Activated T-helper 1 cell treated with anti-CD3 and anti-CD28 coated beads, Interleukin-2, amount 50 U/mL, for 16 hours (primary cell): ENCODE data around the gene ZDHHC12.
A peak's percentile ranks its signal among the peaks of the same experiment; 100 is the strongest.

Experiments used
- DNase-seq, 2 donors: peaks; one replicate each; pipeline ENCODE4 v3.0.0-alpha.2; 2020; ENCODE audit warnings: low read depth in 1 of 2, low spot score in 1 of 2

The ZDHHC12 gene, protein sequence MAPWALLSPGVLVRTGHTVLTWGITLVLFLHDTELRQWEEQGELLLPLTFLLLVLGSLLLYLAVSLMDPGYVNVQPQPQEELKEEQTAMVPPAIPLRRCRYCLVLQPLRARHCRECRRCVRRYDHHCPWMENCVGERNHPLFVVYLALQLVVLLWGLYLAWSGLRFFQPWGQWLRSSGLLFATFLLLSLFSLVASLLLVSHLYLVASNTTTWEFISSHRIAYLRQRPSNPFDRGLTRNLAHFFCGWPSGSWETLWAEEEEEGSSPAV

DNA sequence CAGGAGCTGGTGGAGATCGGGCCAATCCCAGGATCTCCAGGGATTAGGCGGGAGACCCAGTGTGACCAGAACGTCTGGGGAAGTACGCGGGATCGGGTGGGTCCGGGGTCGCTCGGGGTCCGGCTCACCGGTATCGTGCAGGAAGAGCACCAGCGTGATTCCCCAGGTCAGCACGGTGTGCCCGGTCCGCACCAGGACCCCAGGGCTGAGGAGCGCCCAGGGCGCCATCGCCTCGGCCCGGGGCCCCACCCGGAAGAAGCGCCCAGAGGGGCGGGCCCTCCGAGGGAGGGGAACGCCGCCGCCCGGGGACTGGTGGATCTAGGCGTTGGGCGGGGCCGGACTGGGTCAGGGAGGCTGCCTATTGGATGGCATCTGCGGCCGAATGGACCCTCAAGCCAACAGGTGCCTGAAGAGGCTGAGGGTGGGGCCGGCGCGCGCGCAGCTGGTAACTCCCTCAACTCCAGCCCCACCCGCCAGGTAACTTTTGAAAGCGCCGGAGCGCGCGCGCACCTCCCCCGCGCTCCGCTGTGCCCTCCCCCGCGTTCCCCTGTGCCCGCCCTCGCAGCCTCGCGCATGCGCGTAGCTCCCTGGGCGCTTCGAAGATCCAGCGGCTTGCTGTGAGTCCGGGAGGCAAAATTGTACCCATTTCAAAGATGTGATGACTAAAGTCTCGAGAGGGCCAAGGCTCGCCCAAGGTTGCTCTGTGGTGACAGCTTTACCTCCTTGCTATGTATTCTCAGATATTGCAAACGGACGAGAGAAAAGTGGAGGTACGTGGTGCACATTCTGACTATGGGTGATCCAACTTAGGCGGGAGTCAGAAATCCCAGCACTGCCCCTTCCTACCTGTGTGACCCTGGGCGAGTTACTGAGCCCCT lies at the start of gene ZDHHC12:
ZDHHC12 (minus strand) TSS at position 262 of the 878 bp plus-strand sequence; CDS start at position 228, 34 bp downstream.
- DNase-seq: peak; percentile 97 to 98

DNA sequence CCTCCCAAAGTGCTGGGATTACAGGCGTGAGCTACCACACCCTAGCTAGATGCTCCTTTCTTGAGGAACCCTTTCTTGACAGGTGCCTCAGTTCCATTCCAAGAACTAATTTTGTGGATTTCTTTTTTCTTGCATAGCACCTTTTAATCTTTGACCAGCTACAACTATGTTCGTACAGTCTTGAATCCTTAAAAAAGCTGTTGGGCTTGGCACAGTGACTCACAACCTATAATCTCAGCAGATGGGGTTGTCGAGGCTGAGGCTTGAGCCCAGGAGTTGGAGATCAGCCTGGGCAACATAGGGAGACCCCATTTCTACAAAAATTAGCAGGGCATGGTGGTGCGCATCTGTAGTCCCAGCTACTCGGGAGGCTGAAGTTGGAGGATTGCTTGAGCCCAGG lies 49.1 kb upstream of the ZDHHC12 start:
- DNase-seq: no peak

DNA sequence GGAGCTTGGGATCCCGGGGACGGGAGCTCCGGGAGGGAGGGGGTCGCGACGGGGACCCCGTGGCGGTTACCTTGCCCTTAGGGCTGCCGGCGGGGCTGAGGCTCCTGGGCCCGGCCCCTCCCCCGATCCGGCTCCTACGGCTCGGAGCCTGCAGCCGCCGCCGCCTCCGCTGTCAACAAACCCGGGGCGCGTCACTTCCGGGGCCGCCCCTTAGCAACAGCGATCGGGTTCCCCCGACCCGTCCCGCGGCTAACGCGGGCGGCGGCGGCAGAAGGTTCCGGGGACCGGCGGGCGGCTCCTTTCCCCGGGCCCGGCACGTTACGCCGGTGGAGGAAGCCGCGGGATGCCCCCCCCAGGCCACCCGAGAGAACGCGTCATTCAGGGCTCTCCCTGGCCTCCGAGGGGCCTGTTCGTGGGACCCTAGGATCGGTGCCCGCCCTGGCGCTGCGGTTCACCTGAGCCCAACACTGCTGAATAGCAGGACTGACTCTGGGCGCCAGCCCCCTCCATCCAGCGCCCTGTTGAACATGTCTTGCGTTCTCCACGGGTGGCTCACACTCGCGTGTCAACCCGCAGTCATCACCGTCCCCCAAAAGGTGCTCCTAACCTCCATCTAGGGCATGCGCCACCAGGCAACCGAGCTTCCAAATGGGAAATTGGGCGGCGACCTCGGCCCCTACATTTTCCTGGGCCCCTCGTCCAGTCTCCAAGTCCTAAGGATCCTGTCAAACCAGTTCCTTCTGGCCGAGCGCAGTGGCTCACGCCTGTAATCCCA lies 48.0 kb upstream of the ZDHHC12 start, which contains the start of gene ZER1:
ZER1 (minus strand) TSS at position 183 of the 775 bp plus-strand sequence. CDS start 16,362 bp downstream, outside the sequence.
- peak; percentile 90 to 91 for DNase-seq

DNA sequence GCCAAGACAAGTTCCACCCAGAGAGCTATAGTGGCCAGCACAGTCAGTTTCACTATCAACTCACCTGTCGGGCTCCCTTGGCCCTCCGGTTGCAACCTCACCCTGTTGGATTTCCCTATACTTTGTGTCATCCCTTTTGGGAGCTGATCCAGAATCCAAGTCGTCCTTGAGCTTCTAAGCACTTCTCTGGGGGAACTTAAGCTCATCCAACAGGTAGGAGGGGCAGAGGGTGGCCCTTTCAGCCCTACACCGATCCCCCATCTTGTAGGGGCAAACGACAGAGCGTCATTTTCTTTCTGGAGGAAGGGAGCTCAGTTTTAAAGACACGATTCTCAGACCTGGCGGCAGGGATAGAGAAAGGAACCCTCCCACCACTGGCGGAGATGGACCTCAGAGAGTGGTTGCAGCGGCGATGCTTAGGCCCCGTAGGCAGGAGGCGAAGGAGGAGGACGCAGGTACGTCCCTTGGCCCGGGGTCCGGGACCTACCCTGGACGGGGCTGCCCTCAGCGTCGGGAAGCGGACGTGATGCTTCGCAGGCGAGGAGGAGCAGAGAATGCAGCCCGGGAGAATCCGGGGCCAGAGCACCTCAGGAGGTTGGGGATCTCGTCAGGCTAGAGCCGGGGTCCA lies 47.3 kb upstream of the ZDHHC12 start:
- DNase-seq: peak in 1 of 2 donors; percentile 7

DNA sequence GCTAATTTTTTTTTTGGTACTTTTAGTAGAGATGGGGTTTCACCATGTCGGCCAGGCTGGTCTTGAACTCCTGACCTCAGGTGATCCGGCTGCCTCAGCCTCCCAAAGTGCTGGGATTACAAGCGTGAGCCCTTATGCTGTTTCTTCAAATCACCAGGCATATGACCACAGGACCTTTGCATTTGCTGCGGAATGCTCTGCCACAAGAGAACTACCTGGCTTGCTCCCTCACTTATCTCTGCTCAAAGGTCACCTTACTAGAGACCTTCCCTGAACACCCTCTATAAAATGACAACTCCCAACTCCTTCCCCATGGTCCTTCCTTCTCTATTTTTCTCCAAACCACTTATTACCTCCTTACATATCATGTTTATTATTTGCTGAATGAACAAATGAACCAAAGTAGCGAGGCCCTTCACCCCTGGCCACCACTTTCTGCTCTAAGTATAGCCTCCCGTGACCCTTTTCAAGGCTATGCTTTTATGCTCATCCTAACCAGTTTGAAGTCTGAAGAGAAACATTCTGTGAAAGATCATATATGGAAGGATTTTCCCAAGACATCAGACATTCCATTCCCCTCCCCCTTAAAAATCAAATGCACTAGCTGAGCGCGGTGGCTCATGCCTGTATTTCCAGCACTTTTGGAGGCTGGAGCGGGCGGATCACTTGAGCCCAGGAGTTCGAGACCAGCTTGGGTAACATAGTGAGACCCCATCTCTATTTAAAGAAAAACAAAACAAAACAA lies 46.5 kb upstream of the ZDHHC12 start:
- DNase-seq: no peak

DNA sequence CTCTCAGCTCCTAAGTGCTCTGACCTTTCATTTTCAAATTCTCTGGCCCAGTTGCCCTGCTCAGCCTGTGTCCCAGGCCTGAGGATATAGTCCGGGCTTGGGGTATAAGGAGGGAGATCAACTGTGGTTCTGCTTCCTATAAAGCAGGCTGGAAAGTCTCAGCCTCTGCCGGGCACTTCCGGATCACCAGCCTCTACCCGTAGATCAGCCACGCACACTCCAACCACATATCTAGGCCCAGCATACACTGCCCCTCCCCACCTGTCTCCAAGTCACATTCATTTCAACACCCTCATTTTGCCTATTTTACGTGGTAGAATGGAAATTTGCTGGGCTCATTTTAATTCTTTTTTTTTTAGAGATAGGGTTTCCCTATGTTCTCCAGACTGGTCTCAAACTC lies 44.7 kb upstream of the ZDHHC12 start:
- no peak for DNase-seq

DNA sequence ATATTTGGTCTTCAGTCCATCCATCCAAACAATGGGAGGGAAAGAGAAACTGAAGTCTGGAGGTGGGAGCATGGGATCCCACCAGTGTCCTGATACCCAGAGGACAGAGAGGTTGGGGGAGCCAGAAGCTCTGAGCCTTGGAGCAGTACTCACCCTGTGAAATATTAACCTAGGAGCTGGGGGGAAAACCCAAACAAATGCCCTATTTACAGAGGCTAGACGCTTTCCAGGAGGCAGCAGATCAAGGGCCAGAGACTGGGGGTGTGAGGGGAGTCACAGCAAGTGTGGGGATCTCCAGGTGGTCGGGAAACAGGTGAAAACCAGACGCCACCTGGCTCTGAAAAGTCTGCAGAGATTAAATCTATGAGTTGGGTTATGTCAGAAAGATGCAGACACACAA lies 41.6 kb upstream of the ZDHHC12 start:
- DNase-seq: no peak

DNA sequence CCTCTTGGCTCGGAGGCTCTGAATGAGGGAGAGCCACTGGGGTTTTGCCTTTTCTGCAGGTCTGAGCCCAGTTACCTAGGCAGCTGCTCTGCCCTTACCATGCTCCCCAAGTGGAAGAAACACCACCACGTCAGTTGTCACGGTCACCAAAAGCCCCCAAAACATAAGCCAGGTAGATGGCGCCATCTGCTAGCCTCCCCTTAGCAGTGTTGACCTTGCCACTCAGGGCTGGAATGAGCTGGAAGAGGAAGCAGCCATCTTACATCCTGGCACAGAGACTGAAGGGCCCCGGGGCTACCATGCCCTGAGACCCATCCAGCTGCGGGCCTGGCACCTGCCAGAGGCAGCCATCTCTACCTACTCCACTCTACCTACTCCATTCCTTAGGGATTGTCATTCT lies 40.4 kb upstream of the ZDHHC12 start:
- DNase-seq: no peak

DNA sequence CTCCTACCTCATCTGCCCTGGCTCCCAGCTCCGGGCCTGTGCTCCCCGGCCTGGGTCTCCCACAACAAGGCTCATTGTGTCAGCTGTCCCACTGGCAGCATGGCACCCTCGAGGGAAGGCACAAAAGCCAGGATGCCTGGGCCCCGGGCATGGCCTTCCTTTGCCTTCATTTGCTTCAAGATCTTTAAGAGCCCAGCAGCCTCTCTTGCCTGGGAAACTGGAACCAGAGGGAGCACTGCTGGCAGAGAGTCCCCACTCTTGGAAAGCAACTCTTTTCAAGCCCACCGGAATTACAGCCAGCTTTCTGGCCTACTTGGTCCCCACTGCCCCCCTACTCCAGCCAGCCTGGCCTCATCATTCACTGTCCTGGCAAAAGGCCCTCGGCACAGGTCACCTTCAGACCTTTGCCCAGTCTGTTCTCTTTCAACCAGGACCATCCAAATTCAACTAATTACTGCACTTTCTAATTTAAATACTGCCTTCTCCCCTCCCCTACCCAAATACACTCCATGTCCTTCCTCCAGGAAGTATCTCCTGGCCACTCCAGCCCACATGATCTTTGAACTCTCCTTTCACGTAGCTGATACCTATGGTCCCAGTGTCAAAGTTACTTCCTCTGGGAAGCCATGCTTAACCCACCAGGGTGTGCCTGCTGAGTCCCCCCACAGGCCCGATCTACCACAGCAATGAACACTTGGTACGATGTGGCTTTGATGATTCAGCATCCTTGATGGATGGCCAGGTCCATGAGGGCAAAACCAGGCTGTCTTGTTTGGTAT lies 38.9 kb upstream of the ZDHHC12 start:
- no peak for DNase-seq

DNA sequence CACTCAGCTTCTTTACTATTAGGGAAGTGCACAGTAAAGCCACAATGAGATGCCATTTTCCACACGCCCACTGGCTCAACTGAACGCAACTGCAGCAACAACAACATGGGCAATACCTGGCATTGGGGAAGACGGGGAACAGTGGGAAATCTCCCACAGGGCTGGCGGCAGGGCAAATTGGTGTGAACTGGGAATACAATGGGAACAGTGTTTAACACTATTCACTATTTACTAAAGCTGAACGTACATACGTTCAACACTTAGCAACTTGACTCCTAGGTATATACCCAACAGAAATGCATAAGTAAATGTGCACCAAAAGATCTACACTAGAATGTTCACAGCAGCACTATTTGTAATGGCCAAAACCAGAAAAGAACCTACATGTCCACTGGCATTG lies 33.7 kb upstream of the ZDHHC12 start:
- DNase-seq: no peak

DNA sequence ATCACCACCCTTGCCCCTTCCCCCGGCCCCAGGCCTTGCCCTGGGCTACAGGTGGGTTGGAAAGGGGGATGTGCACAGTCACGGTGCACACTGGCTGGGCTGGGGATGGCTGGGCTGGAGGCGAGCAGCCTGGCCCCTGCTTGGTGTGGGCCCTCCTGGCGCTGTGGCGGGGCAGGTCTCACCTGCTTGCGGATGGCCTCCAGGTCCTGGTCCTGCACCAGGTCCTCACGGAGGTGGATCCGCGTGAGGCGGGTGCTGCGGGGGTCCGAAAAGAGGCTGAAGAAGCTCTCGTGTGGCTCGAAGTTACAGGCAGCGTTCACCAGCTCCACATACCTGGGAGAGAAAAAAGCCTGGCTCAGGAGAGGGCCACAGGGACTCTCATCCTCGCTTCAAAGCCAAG lies 29.7 kb upstream of the ZDHHC12 start:
- DNase-seq: no peak

DNA sequence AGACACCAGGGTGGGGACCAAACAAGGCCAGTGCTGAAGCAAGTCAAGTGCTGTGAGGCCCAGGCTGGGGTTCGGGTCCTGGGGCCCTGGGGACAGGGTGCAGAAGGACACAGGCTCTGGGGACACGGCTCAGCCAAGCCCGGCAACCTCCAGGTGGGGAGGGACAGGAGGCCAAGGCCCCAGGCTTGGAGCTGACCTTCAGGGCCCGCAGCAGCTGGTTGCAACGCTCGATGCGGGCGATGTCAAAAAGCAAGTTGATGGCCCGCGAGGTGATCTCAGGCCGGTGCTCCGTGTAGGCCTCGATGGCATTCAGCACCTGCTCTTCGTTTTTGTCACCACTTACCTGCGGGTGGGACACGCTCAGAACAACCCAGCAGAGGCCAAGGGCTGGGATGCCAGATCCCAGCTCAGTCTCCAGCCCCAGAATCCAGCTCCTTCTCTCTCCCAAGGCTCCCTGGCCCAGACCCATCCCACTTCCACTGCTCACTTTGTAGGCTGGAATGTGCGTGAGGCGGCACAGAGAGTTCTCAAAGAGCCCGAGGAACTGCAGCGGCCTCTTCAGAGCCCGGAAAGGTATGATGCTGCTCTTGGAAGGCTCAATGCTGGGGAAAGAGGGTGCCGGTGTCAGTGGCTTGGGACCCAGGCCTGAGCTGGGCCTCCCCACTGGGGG lies 27.1 kb upstream of the ZDHHC12 start:
- no peak for DNase-seq

DNA sequence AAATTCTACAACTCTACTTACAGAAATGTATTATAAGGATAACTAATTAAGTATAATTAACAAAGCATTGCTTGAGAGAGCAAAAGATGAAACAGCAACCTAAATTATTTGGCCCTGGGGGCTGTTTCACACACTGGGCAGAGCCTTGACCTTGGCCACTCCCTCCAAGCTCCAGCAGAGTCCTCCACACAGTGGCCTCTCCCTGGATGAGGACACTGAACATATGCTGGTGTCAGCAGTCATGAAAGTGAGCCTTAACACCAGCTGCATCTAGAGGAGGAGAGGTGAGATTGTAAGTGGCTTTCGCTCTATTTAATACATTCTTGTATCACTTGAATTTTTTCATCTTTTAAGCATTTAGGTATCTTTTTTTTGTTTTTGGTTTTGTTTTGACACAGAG lies 23.3 kb upstream of the ZDHHC12 start:
- no peak for DNase-seq

DNA sequence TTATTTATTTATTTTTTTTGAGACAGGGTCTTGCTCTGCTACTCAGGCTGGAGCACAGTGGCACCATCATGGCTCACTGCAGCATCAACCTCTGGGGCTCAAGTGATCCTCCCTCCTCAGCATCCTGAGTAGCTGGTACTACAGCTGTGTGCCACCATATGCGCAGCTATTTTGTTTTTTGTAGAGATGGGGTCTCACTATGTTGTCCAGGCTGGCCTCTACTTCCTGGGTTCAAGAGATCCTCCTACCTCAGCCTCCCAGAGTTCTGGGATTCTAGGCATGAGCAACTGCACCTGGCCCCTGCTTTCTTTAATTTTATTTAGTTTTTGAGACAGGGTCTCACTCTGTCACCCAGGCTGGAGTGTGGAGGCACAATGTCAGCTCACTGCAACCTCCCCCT lies 19.5 kb upstream of the ZDHHC12 start:
- no peak for DNase-seq

DNA sequence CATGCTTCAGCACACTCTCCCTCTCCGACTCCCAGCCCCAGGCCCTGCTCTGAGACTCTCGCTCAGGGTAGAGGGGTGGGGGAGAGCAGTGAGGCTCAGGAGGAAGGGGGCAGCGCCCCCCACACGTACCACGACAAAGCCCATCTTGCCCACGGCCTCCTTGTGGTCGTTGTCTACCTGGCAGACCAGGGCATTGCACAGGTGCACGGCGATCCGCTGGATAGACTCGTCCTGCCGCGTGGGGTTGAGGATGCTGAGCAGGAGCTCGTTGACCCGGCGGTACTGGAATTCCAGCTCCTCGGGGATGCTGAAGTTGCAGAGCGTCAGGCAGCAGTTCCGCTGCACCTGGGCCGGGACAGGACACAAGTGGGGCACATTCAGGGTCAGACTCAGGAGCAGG lies 18.5 kb upstream of the ZDHHC12 start:
- DNase-seq: no peak

DNA sequence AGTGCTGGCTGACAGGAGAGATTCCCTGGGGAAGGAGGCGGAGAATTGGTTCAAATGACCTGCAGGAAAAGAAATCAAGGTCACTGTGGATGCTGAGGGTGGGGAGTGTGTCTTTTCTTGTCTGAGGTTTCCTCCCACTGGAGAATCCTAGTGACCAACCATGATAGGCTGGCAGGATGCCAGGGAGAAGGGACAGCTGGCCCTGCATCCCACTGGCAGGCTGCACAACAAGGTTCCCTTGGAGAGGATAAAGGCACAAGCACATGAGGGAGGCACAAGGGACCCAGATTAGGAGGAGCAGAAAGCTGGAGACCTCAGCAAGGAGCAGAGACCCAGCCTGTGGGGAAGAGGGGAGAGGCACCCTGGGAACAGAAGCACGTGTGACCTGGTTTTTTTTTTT lies 11.4 kb upstream of the ZDHHC12 start:
- DNase-seq: no peak

DNA sequence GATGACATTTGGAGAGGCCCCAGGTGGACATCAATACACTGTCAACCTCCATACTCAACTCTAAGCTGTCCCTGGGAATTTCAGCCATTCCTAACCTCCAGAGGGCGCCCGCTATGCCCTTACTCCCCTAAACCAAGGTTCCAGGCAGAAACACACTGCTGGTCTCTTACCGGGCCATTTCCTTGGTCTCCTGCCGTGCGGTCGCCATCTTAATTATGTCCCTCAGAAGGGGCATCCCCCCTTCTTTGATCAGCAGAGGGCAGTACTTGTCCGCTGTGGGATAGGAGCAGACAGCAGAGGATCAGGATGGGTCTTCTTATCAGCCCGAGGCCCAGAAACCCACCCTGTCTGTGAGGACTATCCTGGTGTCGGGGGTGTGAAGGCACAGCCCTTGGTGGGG lies 9.3 kb upstream of the ZDHHC12 start:
- no peak for DNase-seq

DNA sequence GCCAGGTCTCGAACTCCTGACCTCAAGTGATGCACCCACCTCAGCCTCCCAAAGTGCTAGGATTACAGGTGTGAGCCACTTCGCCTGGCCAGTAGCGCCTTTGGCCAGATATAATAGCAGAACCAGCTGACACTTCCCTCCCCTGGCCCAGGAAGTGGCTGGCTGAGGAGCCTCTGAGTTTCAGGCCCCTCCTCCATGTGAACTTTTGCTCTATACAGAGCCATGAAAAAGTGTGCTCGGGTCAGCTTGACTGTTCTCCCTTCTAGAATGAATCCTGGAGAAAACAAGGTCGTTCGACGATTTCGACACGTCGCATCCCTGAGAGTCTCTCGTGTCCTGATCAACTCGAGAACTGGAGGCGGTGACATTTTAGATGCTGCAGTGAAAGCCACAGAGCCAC lies 8.6 kb upstream of the ZDHHC12 start:
- DNase-seq: no peak

DNA sequence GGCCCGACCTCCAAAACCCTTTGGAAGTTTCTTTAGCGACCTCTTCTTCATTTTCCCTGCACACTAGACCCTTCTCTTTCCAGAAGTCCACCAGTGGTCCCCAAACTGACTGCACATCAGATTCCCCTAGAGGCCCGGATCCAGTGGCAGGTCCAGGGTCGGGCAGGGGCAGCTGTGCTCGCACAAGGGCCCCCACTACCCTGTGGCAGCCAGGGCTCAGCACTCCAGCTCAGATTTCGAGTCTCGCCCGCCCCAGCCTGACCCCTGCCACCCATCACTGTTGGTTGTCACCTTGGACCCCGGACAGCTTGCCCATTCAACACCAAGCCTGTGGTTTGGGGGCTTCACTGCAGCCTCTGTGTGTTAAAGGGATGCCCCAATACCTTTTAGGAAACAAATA lies 7.8 kb upstream of the ZDHHC12 start:
- no peak for DNase-seq
